HCT116 (cell line): ENCODE data around the gene KNDC1. TPM values are rescaled to one million over a fixed set of nuclear protein-coding genes. Genes with fewer than 3 reads are reported as not detected.

Experiments
- ATAC-seq: fragments of 200-7000 bp; cut with Tn5 transposase; 2 replicates; pipeline ENCODE4 v1.9.1; 2020; ENCODE audit warnings: mild to moderate bottlenecking, moderate library complexity
- BruUV-seq: library from RNA; stranded (reverse); fragments of 400-500 nt; replicated peaks from 2 replicates; lab custom pipeline; 2021; lab: Mats Ljungman, UMichigan
- CTCF ChIA-PET: fragments of 300-600 bp; sonication (Branson Sonifier 250); formaldehyde crosslinking; loops from one replicate; lab custom pipeline; 2021; ENCODE audit warnings: antibody characterized with exemption; lab: Charles Lee
- POLR2A ChIA-PET: fragments of 300-600, 350-600 bp; sonication (Branson Sonifier 250); formaldehyde crosslinking; loops from one replicate; lab custom pipeline; 2021; ENCODE audit warnings: antibody characterized with exemption; lab: Charles Lee
- RAD21 ChIA-PET, 2 experiments: fragments of 300-600 bp; sonication (Branson Sonifier 250); formaldehyde crosslinking; loops; one replicate each; lab custom pipeline; 2023; ENCODE audit warnings: low total read pairs in 2 of 2; ENCODE audit not compliant: uncharacterized antibody in 2 of 2, unreplicated experiment in 2 of 2, low non-redundant PET in 1 of 2; lab: Charles Lee
- DNase-seq: peaks from one replicate; pipeline ENCODE4 v3.0.0-alpha.2; 2010; ENCODE audit warnings: low read depth, low spot score
- H2AFZ ChIP-seq: fragments of 200-600 bp; shearing (Covaris generic), sonication (generic); 2 replicates; pipeline ENCODE4 v1.6.1; 2017; ENCODE audit warnings: low read depth, mixed run types, mixed read lengths, antibody characterized with exemption, low read length; ENCODE audit not compliant: poor library complexity, severe bottlenecking
- H3K27ac ChIP-seq: 2 replicates; pipeline ENCODE4 v1.5.1; 2012; ENCODE audit warnings: low read depth, low read length
- H3K27me3 ChIP-seq: fragments of 200-600 bp; sonication (generic); 2 replicates; pipeline ENCODE4 v1.6.1; 2016; ENCODE audit warnings: mixed run types, low read length, mixed read lengths; ENCODE audit not compliant: insufficient read depth
- H3K36me3 ChIP-seq, 2 experiments: fragments of 200-500 bp in 1 of 2; fragments of 200-600 bp in 1 of 2; sonication (Bioruptor generic) in 1 of 2; sonication (generic) in 1 of 2; 2 replicates each; pipeline versions ENCODE4 v1.5.1 to v1.6.1; 2014 to 2016; ENCODE audit warnings: low read length in 2 of 2, inconsistent platforms in 1 of 2, mixed read lengths in 1 of 2, mixed run types in 1 of 2; ENCODE audit not compliant: insufficient read depth in 2 of 2, control insufficient read depth in 1 of 2
- H3K4me1 ChIP-seq, 2 experiments: fragments of 200-600 bp in 1 of 2; sonication (generic) in 1 of 2; 2 replicates each; pipeline versions ENCODE4 v1.5.1 to v1.6.1; 2012 to 2017; ENCODE audit warnings: low read length in 2 of 2, inconsistent platforms in 1 of 2, mild to moderate bottlenecking in 1 of 2, mixed read lengths in 1 of 2, mixed run types in 1 of 2, moderate library complexity in 1 of 2; ENCODE audit not compliant: insufficient read depth in 2 of 2, control insufficient read depth in 1 of 2
- H3K4me2 ChIP-seq: fragments of 200-600 bp; sonication (generic); 2 replicates; pipeline ENCODE4 v1.6.1; 2017; ENCODE audit warnings: mixed run types, low read length, mixed read lengths
- H3K4me3 ChIP-seq, 2 experiments: fragments of 200-600 bp in 1 of 2; sonication (generic) in 1 of 2; replicated peaks in 1 of 2; 2 replicates each; pipeline ENCODE4 v1.5.1; 2011 to 2016; ENCODE audit warnings: low read length in 2 of 2, control low read depth in 1 of 2, low read depth in 1 of 2, mild to moderate bottlenecking in 1 of 2, mixed read lengths in 1 of 2, mixed run types in 1 of 2
- H3K79me2 ChIP-seq: fragments of 200-600 bp; sonication (generic); 2 replicates; pipeline ENCODE4 v1.6.1; 2017; ENCODE audit warnings: mild to moderate bottlenecking, mixed run types, low read length, moderate library complexity, mixed read lengths; ENCODE audit not compliant: insufficient read depth
- H3K9ac ChIP-seq: fragments of 200-600 bp; sonication (generic); 2 replicates; pipeline ENCODE4 v1.6.1; 2016; ENCODE audit warnings: low read length, mixed read lengths
- H3K9me2 ChIP-seq: fragments of 200-600 bp; sonication (generic), shearing (Covaris generic); 2 replicates; pipeline ENCODE4 v1.6.1; 2017; ENCODE audit warnings: mixed run types, mild to moderate bottlenecking, moderate library complexity; ENCODE audit not compliant: insufficient read depth
- H3K9me3 ChIP-seq, 2 experiments: fragments of 200-500 bp in 1 of 2; fragments of 200-600 bp in 1 of 2; sonication (Bioruptor generic) in 1 of 2; sonication (generic) in 1 of 2; 2 replicates each; pipeline ENCODE4 v1.6.1; 2014 to 2017; ENCODE audit warnings: low read length in 2 of 2, mixed read lengths in 2 of 2, inconsistent platforms in 1 of 2, low read depth in 1 of 2, mild to moderate bottlenecking in 1 of 2, mixed run types in 1 of 2, moderate library complexity in 1 of 2; ENCODE audit not compliant: control insufficient read depth in 1 of 2, insufficient read depth in 1 of 2
- H4K20me1 ChIP-seq: fragments of 200-600 bp; sonication (generic), shearing (Covaris generic); 2 replicates; pipeline ENCODE4 v1.6.1; 2017; ENCODE audit warnings: mixed run types, mild to moderate bottlenecking, moderate library complexity; ENCODE audit not compliant: insufficient read depth
- CEBPB ChIP-seq: IDR thresholded peaks from 2 replicates; pipeline ENCODE4 v1.6.1; 2012; ENCODE audit warnings: low read depth
- EGR1 ChIP-seq: IDR thresholded peaks from 2 replicates; pipeline ENCODE4 v1.6.1; 2012; ENCODE audit warnings: low read depth
- SRF ChIP-seq: IDR thresholded peaks from 2 replicates; pipeline ENCODE4 v1.6.1; 2012; ENCODE audit warnings: low read depth
- YY1 ChIP-seq: IDR thresholded peaks from 2 replicates; pipeline ENCODE4 v1.6.1; 2011; ENCODE audit warnings: low read length, low read depth, moderate library complexity, mild to moderate bottlenecking; ENCODE audit not compliant: insufficient replicate concordance; ENCODE audit errors: extremely low read depth
- ZFX ChIP-seq: fragments of 450-650 bp; IDR thresholded peaks from 2 replicates; pipeline ENCODE4 v1.6.1; 2017
- intact Hi-C: fragments of 100-400 bp; cut with micrococcal nuclease; formaldehyde crosslinking; loops from 2 replicates; pipeline ENCODE4 v1.10.0; 2022
- total RNA-seq: library from RNA; stranded (reverse); gene quantifications from one replicate; pipeline ENCODE4 v1.2.1, GENCODE V29; 2021; ENCODE audit not compliant: unreplicated experiment
- TF ChIP-seq, protein P1 (sequence below): IDR thresholded peaks from 2 replicates; pipeline ENCODE4 v1.6.1; 2011; ENCODE audit warnings: mild to moderate bottlenecking, low read length, moderate library complexity; ENCODE audit not compliant: insufficient replicate concordance; ENCODE audit errors: extremely low read depth

Gene KNDC1
- total RNA-seq, 1 experiment from 2014 or later: 3.6 TPM

GRCh38 chr10:133257489-133258065 is 97.6 kb downstream of the KNDC1 start (continued):
- TF ChIP-seq, protein P1, sequence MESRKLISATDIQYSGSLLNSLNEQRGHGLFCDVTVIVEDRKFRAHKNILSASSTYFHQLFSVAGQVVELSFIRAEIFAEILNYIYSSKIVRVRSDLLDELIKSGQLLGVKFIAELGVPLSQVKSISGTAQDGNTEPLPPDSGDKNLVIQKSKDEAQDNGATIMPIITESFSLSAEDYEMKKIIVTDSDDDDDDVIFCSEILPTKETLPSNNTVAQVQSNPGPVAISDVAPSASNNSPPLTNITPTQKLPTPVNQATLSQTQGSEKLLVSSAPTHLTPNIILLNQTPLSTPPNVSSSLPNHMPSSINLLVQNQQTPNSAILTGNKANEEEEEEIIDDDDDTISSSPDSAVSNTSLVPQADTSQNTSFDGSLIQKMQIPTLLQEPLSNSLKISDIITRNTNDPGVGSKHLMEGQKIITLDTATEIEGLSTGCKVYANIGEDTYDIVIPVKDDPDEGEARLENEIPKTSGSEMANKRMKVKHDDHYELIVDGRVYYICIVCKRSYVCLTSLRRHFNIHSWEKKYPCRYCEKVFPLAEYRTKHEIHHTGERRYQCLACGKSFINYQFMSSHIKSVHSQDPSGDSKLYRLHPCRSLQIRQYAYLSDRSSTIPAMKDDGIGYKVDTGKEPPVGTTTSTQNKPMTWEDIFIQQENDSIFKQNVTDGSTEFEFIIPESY: no peak
- TF ChIP-seq YY1: no peak
- TF ChIP-seq SRF: no peak

- peaks cover 40 to 50% of the 10 kb centered on the region in 2 experiments for H3K4me1 ChIP-seq
- no peak overlapping the region for H2AFZ ChIP-seq
- no peaks in the 10 kb centered on the region for H3K27me3 ChIP-seq
- ATAC-seq: peak; percentile 29
- RAD21 ChIA-PET: no interaction called here
- no peaks in the 10 kb centered on the region for H3K36me3 ChIP-seq
- BruUV-seq: no TSS peak
- intact Hi-C loops: loop anchor here (2.0 to 10.0 kb wide), 3 partner anchors 113 to 353 kb away; partner anchors contain the start of gene CFAP46
- H3K9ac ChIP-seq: peak overlapping the region; percentile 63
- peak overlapping the region; percentile 74 for H3K4me2 ChIP-seq
- no peaks in the 10 kb centered on the region for H3K9me2 ChIP-seq
- POLR2A ChIA-PET: interaction anchor here (0.9 kb wide), 1 partner anchor 12 kb away, joined by 3 read pairs; no protein-coding TSS in a partner anchor
- CTCF ChIA-PET: interaction anchor here (1.9 kb wide), 1 partner anchor 113 kb away, joined by 4 read pairs; no protein-coding TSS in a partner anchor
- peak overlapping the region; percentile 92 for H3K27ac ChIP-seq
- no peak for DNase-seq
- no peak for TF ChIP-seq EGR1
- TF ChIP-seq CEBPB: no peak
- TF ChIP-seq ZFX: 0 out of 2 replicates have a peak, but pooled peaks have one; percentile 3
- no peaks in the 10 kb centered on the region for H3K9me3 ChIP-seq
- H4K20me1 ChIP-seq: no peaks in the 10 kb centered on the region
- H3K79me2 ChIP-seq: no peaks in the 10 kb centered on the region
- peak overlapping the region; percentile 33 to 54; a peak in 3 of 4 replicates for H3K4me3 ChIP-seq
These were observed 98.2 kb downstream of the KNDC1 start for GRCh38 chr10:133258066-133258817.
